Body of pancreas (tissue), 4 donors: ENCODE data around the gene C16orf78.

Experiments used
- CTCF ChIP-seq, 7 experiments: fragments of 450-650 bp in 4 of 7; fragments of 200-600 bp in 3 of 7; sonication (generic) in 3 of 7; IDR thresholded peaks; one replicate each; pipeline ENCODE4 v1.5.1; 2016 to 2019; ENCODE audit warnings: antibody characterized with exemption in 7 of 7
- POLR2A ChIP-seq, 3 donors: fragments of 450-650 bp; IDR thresholded peaks; one replicate each; pipeline ENCODE4 v1.6.1; 2016; ENCODE audit warnings: antibody characterized with exemption in 3 of 3, mild to moderate bottlenecking in 2 of 3

GRCh38 chr16:49439050-49439449, 65.4 kb downstream of the C16orf78 start:
- TF ChIP-seq CTCF (IDR thresholded peaks at IDR 0.05) (no peak), POLR2A (IDR thresholded peaks at IDR 0.05) (no peak)
